Hematopoietic multipotent progenitor cell (in vitro differentiated cells): ENCODE results near the gene IL10RB. TPM values are rescaled to one million over a fixed set of nuclear protein-coding genes. Genes with fewer than 3 reads are reported as not detected.
A peak's percentile ranks its signal among the peaks of the same experiment; 100 is the strongest.
"Not testable (repeated sequence)": the region's sequence is repeated elsewhere in the genome, so short reads cannot be mapped to it uniquely, and the experiment has no call there.

ENCODE experiments used
- DNase-seq, 3 donors: peaks; one replicate each; pipeline ENCODE4 v3.0.0-alpha.2; 2011 to 2015; ENCODE audit warnings: low read depth in 2 of 3, low spot score in 2 of 3
- total RNA-seq: library from RNA; depleted of rRNA; stranded (reverse); fragments of >200 nt; gene quantifications from one replicate; pipeline ENCODE4 v1.2.3, GENCODE V29; 2012

IL10RB gene
- total RNA-seq, 1 donor: 19.9 TPM

DNA sequence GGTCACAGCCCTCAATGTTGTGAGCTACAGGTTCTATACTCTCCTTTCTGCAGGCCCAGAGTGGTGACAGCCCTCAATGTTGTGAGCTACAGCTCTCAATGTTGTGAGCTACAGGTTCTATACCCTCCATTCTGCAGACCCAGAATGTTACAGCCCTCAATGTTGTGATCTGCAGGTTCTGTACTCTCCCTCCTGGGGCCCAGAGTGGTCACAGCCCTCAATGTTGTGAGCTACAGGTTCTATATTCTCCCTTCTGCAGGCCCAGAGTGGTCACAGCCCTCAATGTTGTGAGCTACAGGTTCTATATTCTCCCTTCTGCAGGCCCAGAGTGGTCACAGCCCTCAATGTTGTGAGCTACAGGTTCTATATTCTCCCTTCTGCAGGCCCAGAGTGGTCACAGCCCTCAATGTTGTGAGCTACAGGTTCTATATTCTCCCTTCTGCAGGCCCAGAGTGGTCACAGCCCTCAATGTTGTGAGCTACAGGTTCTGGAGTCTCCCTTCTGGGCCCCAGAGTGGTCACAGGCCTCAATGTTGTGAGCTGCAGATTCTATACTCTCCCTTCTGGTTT is 26.5 kb upstream of the IL10RB start:
- not testable (repeated sequence) for DNase-seq

- no peak for DNase-seq
Measured at GRCh38 chr21:33240404-33240803, 25.8 kb upstream of the IL10RB start.

DNA sequence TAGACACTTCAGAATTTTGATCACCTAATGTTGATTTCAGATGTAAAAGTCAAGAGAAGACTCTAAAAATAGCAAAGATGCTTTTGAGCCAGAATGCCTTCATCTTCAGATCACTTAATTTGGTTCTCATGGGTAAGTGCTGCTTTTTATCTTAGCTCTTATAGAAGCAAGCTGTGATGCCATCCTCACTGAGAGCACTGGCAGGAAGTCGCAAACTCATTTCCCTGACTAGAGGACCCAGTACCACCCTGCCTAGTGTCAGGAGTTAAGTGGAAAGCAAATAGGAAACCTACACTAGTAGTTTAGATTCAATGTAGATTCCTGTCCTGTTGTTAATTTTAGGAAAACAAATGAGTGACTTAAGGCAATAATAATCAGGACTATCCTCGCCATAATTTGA is 24.3 kb upstream of the IL10RB start:
- peak in 1 of 3 donors; percentile 18 for DNase-seq

DNA sequence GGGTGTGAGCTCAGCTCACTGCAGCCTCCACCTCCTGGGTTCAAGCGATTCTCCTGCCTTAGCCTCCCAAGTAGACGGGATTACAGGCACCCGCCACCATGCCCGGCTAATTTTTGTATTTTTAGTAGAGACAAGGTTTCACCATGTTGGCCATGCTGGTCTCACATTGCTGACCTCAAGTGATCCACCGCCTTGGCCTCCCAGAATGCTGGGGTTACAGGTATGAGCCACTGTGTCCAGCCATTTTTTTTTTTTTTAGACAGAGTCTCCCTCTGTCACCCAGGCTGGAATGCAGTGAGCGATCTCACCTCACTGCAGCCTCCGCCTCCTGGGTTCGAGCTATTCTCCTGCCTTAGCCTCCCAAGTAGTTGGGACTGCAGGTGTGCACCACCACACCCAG is 23.3 kb upstream of the IL10RB start:
- not testable (repeated sequence) for DNase-seq

DNA sequence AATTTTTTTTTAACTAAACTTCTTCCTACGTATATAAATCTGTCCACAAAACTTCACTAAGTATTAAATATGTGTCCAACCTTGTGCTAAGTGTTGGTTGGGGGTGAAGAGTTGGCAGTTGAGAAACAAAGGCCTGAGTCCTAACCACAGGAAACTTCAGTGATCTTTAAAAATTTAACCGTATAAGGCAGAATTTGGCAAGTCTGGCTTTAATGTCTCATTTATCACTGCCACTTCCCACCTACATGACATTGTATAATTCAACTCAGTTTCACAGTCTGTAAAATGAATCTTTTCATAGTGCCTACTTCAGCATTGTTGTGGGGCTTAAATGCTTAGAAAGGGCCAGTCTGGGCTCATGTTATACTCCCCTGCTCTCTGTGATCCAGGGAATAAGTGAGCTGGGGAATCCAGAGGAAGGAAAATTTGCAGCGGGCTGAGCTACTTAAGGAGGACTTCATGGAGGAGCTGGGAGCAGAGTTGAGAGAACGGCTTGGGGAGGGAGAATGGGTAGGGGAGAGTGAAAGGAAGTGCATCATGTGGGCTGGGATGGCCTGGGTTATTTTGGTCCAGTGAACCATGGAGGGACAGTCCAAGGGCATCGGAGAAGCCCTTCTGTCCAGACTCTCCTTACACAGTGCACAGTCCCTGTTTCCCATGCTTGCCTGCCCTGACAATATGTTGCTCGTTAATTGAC is 21.9 kb upstream of the IL10RB start:
- DNase-seq: peak in 1 of 3 donors; percentile 57

DNA sequence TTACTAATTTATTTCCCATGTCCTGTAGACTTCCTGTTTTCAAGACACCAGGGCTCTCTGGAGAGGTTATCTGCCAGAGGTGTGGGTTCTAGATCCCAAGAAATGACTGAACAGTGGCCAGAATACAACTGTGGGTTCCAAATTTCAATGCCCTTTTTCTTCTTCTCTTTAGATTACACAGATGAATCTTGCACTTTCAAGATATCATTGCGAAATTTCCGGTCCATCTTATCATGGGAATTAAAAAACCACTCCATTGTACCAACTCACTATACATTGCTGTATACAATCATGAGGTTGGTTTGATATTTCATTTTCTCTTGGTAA is 21.4 kb upstream of the IL10RB start:
- no peak for DNase-seq

GRCh38 chr21:33245289-33245918 is 20.8 kb upstream of the IL10RB start:
- DNase-seq: no peak

DNA sequence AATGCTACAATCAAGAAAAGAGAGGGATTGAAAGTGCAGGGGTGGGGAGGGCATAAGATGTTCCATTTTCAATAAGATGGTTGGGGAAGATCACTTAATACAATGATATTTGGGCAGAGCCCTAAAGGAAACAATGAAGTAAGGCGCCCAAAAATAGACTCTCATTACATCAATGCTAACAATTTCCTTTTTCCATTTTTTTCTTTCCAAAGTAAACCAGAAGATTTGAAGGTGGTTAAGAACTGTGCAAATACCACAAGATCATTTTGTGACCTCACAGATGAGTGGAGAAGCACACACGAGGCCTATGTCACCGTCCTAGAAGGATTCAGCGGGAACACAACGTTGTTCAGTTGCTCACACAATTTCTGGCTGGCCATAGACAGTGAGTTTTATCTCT is 19.7 kb upstream of the IL10RB start:
- DNase-seq: no peak

DNA sequence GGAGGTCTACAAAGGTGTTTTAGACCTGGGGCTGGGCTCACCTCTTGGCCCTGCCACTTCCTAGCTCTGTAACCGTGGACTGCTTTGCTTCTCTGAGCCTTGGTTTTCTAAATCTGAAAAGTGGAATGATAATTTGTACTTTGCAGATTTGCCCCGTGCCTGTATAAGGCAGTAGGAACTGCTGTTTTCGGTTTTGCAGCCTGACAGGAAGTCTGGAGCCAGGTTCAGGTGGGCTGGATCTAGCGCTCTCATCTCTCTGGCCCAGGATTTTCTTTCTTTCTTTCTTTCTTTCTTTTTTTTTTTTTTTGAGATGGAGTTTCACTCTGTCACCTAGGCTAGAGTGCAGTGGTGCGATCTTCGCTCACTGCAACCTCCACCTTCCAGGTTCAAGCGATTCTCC is 19.2 kb upstream of the IL10RB start:
- no peak for DNase-seq

GRCh38 chr21:33247599-33247998 is 18.6 kb upstream of the IL10RB start:
- peak in 1 of 3 donors; percentile 90 for DNase-seq

GRCh38 chr21:33249331-33250002 is 16.7 kb upstream of the IL10RB start:
- DNase-seq: no peak

- DNase-seq: no peak
Measured at GRCh38 chr21:33251119-33251518, 15.0 kb upstream of the IL10RB start.

GRCh38 chr21:33253382-33253781 is 12.8 kb upstream of the IL10RB start:
- not testable (repeated sequence) for DNase-seq

DNA sequence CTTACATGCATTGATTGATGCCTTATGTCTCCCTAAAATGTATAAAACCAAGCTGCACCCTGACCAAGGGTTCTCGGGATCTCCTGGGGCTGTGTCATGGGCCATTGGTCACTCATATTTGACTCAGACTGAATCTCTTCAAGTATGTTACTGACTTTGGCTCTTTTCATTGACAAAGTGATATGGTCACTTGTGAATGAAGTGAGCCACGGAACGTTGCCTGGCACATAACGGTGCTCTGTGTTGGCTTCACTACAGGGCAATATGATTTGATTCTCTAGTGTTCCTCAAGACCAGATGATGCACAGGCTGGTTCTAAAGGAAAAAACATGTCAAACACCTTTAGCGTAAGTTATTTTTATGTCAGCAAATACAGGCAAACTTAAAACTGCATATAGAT is 11.4 kb upstream of the IL10RB start:
- DNase-seq: no peak

DNA sequence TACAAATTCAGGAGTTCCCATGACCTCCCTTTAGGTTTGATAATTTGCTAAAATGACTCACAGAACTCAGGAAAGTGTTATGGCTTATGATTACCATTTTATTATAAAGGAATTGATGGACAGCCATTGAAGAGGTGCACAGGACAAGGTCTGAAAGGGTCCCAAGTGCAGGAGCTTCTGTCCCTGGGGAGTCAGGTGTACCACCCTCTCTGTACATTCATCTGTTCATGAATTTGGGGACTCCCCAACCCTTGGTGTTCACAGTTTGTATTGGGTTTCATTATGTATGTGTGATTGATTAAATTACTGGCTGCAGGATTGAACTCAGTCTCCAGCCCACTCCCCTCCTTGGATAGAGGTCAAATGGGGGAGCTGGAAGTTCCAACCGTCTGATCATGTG is 10.8 kb upstream of the IL10RB start:
- no peak for DNase-seq

DNA sequence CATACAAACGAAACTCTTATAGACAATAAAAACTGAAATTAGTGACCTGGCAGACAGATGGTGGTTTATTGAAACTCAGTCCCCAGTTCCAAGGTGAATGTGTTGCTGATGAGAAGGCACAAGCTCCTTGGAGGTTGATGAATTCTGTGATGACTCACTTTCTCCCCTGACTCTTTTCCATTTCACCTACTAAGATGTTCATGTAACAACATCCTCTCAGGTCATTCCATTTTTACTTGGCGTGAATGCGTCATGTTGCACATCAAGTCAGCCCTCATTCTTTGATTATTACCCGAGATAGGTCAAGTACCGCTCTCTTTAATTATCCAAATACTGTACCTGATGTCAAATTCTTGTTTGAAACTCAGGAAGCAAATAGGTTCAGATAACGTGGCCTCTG is 10.1 kb upstream of the IL10RB start:
- DNase-seq: no peak

DNA sequence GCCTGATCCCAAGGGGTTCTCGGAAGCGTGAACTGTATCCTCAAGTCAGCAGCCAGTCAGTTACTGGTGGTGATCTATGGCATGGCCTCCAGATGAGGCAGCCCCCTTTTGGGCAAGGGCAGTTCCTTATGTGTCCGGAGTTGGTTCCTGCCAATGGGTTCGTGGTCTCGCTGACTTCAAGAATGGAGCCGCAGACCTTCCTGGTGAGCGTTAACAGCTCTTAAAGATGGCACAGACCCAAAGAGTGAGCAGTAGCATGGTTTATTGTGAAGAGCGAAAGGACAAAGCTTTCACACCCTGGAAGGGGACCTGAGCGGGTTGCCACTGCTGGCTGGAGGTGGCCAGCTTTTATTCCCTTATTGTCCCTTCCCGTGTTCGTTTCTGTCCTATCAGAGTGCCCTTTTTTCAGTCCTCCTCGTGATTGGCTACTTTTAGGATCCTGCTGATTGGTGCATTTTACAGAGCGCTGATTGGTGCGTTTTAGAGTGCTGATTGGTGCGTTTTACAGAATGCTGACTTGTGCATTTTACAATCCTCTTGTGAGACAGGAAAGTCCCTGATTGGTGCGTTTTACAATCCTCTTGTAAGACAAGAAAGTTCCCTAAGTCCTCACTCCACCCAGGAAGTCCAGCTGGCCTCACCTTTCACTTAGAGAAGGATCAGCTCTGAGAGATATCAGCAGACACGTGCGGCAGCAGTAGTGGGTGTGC is 8.9 kb upstream of the IL10RB start:
- DNase-seq: peak in 1 of 3 donors; percentile 31

DNA sequence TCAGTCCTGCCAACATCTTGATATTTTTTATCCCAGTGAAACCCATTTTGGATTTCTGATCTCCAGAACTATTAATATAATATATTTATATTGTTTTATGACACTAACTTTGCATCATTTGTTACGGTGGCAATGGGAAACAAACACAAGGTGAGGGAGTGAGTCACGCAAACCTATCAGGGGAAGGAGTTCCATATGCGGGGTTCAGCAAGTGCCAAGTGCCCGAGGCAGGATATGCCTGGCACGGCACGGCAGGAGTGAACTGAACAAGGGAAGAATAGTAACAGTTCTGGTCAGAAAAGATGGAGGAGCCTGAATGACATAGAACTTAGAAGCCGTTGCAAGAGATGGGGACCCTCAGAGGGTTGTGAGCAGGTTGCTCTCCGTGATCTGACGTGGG is 7.7 kb upstream of the IL10RB start:
- DNase-seq: no peak

- no peak for DNase-seq
Measured at GRCh38 chr21:33259428-33259827, 6.7 kb upstream of the IL10RB start.

- DNase-seq: no peak
Measured at GRCh38 chr21:33259995-33260394, 6.2 kb upstream of the IL10RB start.

DNA sequence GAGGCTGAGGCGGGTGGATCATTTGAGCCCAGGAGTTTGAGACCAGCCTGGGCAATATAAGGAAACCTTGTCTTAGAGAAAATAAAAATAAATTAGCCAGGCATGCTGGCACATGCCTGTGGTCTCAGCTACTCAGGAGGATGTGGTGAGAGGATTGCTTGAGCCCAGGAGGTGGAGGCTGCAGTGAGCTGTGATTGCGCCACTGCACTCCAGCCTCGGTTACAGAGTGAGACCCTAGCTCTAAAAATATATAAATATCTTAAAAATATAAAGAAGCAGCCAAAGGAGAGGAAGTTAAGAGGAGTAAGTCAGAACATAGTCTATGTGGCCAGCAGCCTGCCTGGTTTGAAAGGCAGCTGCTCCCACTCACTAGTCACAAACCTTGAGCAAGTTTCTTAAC is 4.5 kb upstream of the IL10RB start:
- DNase-seq: peak in 1 of 3 donors; percentile 59
